Neural cell (in vitro differentiated cells): ENCODE results near the gene PTPRF.

Experiments used
- EP300 ChIP-seq: fragments of 450-650 bp; conservative IDR thresholded peaks from 2 replicates; pipeline ENCODE4 v1.6.1; 2014; ENCODE audit warnings: antibody characterized with exemption, mild to moderate bottlenecking, moderate library complexity; ENCODE audit not compliant: poor library complexity, severe bottlenecking
- EZH2 ChIP-seq: fragments of 200-600, 300-800 bp; shearing (Covaris generic), sonication (generic); IDR thresholded peaks from 2 replicates; pipeline ENCODE4 v1.6.1; 2014; ENCODE audit warnings: antibody characterized with exemption, low read length, borderline replicate concordance, mild to moderate bottlenecking; ENCODE audit not compliant: insufficient read depth, poor library complexity, severe bottlenecking
- POLR2AphosphoS5 ChIP-seq: IDR thresholded peaks from 2 replicates; pipeline ENCODE4 v1.6.1; 2012
- RAD21 ChIP-seq: fragments of 450-650 bp; conservative IDR thresholded peaks from 2 replicates; pipeline ENCODE4 v1.6.1; 2014; ENCODE audit warnings: antibody characterized with exemption, mild to moderate bottlenecking, moderate library complexity
- TAF1 ChIP-seq: IDR thresholded peaks from 2 replicates; pipeline ENCODE4 v1.6.1; 2012; ENCODE audit warnings: low read depth
- TF ChIP-seq, protein P1 (sequence below): fragments of 450-650 bp; IDR thresholded peaks from 2 replicates; pipeline ENCODE4 v1.5.1; 2014; ENCODE audit warnings: antibody characterized with exemption, mild to moderate bottlenecking, moderate library complexity; ENCODE audit not compliant: poor library complexity, severe bottlenecking
- TF ChIP-seq, protein P2 (sequence below): IDR thresholded peaks from 2 replicates; pipeline ENCODE4 v1.6.1; 2012; ENCODE audit warnings: borderline replicate concordance

GRCh38 chr1:43586136-43586731, 55.6 kb downstream of the PTPRF start:
- TF ChIP-seq POLR2AphosphoS5 (no peak), EZH2 (no peak), TAF1 (no peak), EP300 (no peak), RAD21 (no peak)
- TF ChIP-seq, protein P1, sequence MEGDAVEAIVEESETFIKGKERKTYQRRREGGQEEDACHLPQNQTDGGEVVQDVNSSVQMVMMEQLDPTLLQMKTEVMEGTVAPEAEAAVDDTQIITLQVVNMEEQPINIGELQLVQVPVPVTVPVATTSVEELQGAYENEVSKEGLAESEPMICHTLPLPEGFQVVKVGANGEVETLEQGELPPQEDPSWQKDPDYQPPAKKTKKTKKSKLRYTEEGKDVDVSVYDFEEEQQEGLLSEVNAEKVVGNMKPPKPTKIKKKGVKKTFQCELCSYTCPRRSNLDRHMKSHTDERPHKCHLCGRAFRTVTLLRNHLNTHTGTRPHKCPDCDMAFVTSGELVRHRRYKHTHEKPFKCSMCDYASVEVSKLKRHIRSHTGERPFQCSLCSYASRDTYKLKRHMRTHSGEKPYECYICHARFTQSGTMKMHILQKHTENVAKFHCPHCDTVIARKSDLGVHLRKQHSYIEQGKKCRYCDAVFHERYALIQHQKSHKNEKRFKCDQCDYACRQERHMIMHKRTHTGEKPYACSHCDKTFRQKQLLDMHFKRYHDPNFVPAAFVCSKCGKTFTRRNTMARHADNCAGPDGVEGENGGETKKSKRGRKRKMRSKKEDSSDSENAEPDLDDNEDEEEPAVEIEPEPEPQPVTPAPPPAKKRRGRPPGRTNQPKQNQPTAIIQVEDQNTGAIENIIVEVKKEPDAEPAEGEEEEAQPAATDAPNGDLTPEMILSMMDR: no peak
- TF ChIP-seq, protein P2, sequence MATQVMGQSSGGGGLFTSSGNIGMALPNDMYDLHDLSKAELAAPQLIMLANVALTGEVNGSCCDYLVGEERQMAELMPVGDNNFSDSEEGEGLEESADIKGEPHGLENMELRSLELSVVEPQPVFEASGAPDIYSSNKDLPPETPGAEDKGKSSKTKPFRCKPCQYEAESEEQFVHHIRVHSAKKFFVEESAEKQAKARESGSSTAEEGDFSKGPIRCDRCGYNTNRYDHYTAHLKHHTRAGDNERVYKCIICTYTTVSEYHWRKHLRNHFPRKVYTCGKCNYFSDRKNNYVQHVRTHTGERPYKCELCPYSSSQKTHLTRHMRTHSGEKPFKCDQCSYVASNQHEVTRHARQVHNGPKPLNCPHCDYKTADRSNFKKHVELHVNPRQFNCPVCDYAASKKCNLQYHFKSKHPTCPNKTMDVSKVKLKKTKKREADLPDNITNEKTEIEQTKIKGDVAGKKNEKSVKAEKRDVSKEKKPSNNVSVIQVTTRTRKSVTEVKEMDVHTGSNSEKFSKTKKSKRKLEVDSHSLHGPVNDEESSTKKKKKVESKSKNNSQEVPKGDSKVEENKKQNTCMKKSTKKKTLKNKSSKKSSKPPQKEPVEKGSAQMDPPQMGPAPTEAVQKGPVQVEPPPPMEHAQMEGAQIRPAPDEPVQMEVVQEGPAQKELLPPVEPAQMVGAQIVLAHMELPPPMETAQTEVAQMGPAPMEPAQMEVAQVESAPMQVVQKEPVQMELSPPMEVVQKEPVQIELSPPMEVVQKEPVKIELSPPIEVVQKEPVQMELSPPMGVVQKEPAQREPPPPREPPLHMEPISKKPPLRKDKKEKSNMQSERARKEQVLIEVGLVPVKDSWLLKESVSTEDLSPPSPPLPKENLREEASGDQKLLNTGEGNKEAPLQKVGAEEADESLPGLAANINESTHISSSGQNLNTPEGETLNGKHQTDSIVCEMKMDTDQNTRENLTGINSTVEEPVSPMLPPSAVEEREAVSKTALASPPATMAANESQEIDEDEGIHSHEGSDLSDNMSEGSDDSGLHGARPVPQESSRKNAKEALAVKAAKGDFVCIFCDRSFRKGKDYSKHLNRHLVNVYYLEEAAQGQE: no peak
